ENCODE data around the gene PRPF18. TPM values are rescaled to one million over a fixed set of nuclear protein-coding genes. Genes with fewer than 3 reads are reported as not detected.
A peak's percentile ranks its signal among the peaks of the same experiment; 100 is the strongest.

Gene PRPF18
- total and polyA plus RNA-seq, 7 experiments from 2014 or later = 20.2 to 42.8 (median 28.8) TPM

DNA sequence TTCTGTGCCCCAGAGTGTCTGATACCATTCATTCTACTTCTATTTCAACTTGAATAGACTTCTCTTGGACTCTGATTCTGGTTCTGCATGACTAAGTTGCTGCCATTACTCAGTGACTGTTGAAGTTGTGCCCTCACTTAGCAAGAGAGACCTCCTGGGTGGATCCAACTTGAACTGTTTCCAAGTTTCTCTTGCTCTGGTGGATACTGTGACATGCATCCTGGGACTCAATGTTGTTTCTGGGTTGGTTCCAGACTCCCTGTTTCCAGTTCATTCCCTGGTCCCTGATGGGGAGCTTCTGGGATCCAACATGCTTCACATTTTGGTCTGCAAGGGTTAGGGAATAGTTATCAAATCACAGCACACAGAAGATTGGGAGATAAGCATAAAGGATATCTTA is 26.2 kb upstream of the PRPF18 start:
- H3K27ac Mint-ChIP-seq = no peak overlapping the region
- no peaks in the 10 kb centered on the region for H3K27me3 ChIP-seq (ENCODE audit: control insufficient read depth in 2 of 2, insufficient read depth in 2 of 2, low read length in 2 of 2)
- ChIA-PET POLR2A (no interaction called here), CTCF (interaction anchor here (0.6 kb wide), 1 partner anchor 486 kb away, joined by 3 read pairs; no protein-coding TSS in a partner anchor)
- no peak for ATAC-seq
- H3K36me3 Mint-ChIP-seq = no peaks in the 10 kb centered on the region
- H3K4me3 Mint-ChIP-seq = no peak overlapping the region
- H3K4me1 Mint-ChIP-seq = peaks cover 0 to 4% (median 0%) of the 10 kb centered on the region in 7 donors
- no peaks in the 10 kb centered on the region for H3K36me3 ChIP-seq (ENCODE audit: control insufficient read depth in 2 of 3, insufficient read depth in 3 of 3, low read length in 3 of 3)
- no peaks in the 10 kb centered on the region for H3K4me1 ChIP-seq (ENCODE audit: control insufficient read depth in 2 of 2, insufficient read depth in 2 of 2, low read length in 2 of 2)
- no peaks in the 10 kb centered on the region for H3K9me3 ChIP-seq (ENCODE audit: control insufficient read depth in 2 of 3, low read length in 3 of 3)
- peaks cover 0 to 17% (median 14%) of the 10 kb centered on the region in 5 donors for H3K27me3 Mint-ChIP-seq
- H3K4me3 ChIP-seq (ENCODE audit: low read length) = no peak overlapping the region
- DNase-seq = no peak
- no peak overlapping the region for H3K27ac ChIP-seq (ENCODE audit: low read depth, low read length)
- intact Hi-C loops (cut with micrococcal nuclease) = no loop called here
- H3K9me3 Mint-ChIP-seq = peaks cover 0 to 5% (median 0%) of the 10 kb centered on the region in 11 donors

DNA sequence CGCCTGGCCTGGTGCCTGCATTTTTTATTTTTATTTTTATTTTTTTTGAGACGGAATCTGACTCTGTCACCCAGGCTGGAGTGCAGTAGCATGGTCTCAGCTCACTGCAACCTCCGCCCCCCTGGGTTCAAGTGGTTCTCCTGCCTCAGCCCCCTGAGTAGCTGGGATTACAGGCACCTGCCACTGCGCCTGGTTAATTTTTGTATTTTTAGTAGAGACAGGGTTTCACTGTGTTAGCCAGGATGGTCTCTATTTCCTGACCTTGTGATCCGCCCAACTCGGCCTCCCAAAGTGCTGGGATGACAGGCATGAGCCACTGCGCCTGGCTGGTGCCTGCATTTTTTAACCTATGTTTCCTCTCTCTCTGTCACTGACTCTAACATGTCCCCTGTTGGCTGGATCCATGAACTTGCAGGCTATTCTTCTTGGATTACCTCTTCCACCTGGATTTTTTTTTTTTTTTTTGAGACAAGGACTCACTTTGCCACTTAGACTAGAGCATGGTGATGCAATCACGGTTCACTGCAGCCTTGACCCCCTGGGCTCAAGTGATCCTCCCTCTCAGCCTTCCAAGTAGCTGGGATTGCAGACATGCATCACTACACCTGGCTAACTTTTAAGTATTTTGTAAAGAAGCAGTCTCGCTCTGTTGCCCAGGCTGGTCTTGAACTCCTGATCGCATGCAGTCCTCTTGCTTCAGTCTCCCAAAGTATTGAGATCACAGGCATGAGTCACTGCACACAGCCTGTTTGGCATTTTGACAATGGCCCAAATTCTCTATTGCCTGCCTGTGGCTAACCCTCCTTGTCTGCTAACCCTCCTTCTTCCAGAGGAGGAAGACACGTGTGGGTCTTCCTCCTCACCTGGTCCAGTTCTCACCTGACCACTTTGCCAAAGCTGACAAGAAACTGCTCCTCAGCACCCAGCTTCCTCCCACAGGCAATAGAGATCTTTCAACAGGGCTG is 23.0 kb upstream of the PRPF18 start:
- Mint-ChIP-seq H3K27ac (no peak overlapping the region), H3K9me3 (peaks cover 0 to 5% (median 0%) of the 10 kb centered on the region in 11 donors), H3K27me3 (peaks cover 5 to 24% (median 10%) of the 10 kb centered on the region in 5 donors), H3K36me3 (no peaks in the 10 kb centered on the region), H3K4me3 (no peak overlapping the region), H3K4me1 (peaks cover 0 to 3% (median 0%) of the 10 kb centered on the region in 7 donors)
- intact Hi-C loops (cut with micrococcal nuclease) = no loop called here
- Histone ChIP-seq H3K27ac (ENCODE audit: low read depth, low read length) (no peak overlapping the region), H3K4me1 (ENCODE audit: control insufficient read depth in 2 of 2, insufficient read depth in 2 of 2, low read length in 2 of 2) (no peaks in the 10 kb centered on the region), H3K9me3 (ENCODE audit: control insufficient read depth in 2 of 3, low read length in 3 of 3) (no peaks in the 10 kb centered on the region), H3K36me3 (ENCODE audit: control insufficient read depth in 2 of 3, insufficient read depth in 3 of 3, low read length in 3 of 3) (no peaks in the 10 kb centered on the region), H3K4me3 (ENCODE audit: low read length) (no peak overlapping the region), H3K27me3 (ENCODE audit: control insufficient read depth in 2 of 2, insufficient read depth in 2 of 2, low read length in 2 of 2) (no peaks in the 10 kb centered on the region)
- ChIA-PET POLR2A (no interaction called here), CTCF (interaction anchor here (0.6 kb wide), 1 partner anchor 16 kb away, joined by 3 read pairs; no protein-coding TSS in a partner anchor)
- no peak for DNase-seq
- ATAC-seq = no peak

DNA sequence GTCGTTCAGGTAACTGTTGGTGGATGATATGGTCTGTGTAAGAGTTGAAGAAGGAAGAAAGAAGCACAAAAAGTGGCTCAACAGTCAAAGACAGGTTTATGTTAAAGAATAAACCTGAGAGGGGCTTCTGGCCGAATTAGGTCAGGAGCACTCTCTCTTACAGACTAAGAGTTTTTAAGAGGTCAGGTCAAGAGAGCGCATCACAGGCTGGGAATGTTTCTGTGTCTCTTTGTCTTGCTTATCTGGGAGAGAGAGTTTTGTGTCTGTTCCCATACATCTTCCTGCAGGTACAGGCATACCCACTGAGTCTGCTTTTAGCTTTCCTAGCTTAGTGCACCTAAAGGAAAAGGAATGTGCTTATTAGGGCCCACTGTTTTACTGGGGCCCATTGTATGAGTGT is 22.2 kb upstream of the PRPF18 start:
- Histone ChIP-seq H3K4me1 (ENCODE audit: control insufficient read depth in 2 of 2, insufficient read depth in 2 of 2, low read length in 2 of 2) (no peaks in the 10 kb centered on the region), H3K27ac (ENCODE audit: low read depth, low read length) (no peak overlapping the region), H3K36me3 (ENCODE audit: control insufficient read depth in 2 of 3, insufficient read depth in 3 of 3, low read length in 3 of 3) (no peaks in the 10 kb centered on the region), H3K4me3 (ENCODE audit: low read length) (no peak overlapping the region), H3K27me3 (ENCODE audit: control insufficient read depth in 2 of 2, insufficient read depth in 2 of 2, low read length in 2 of 2) (no peaks in the 10 kb centered on the region), H3K9me3 (ENCODE audit: control insufficient read depth in 2 of 3, low read length in 3 of 3) (no peaks in the 10 kb centered on the region)
- DNase-seq (no peak), ATAC-seq (no peak)
- Mint-ChIP-seq H3K4me3 (no peak overlapping the region), H3K9me3 (peaks cover 0 to 5% (median 0%) of the 10 kb centered on the region in 11 donors), H3K27ac (no peak overlapping the region), H3K4me1 (peaks cover 0 to 3% (median 0%) of the 10 kb centered on the region in 7 donors), H3K27me3 (peaks cover 5 to 28% (median 6%) of the 10 kb centered on the region in 5 donors), H3K36me3 (no peaks in the 10 kb centered on the region)
- intact Hi-C loops (cut with micrococcal nuclease) = no loop called here
- POLR2A ChIA-PET = no interaction called here
- CTCF ChIA-PET = no interaction called here

DNA sequence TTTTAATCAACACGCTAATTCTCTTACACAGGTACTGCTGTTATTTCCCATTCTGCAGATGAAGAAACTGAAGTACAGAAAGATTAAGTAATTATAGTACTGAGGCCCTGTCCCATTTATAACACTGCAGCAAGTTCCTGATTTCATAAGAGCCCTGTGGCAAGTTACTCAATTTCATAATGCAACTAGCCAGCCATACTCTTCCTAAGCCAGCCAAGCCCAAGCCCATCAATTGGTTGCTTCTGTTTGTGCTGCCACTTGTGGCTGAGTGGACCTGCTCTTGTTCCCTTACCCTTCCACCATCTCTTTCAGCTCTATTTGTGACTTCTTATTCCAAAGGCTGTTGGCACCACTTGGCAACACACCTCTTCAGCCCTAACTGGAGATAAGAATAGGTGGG is 19.7 kb upstream of the PRPF18 start:
- H3K36me3 Mint-ChIP-seq = no peaks in the 10 kb centered on the region
- intact Hi-C loops (cut with micrococcal nuclease) = no loop called here
- peaks cover 0 to 5% (median 0%) of the 10 kb centered on the region in 11 donors for H3K9me3 Mint-ChIP-seq

DNA sequence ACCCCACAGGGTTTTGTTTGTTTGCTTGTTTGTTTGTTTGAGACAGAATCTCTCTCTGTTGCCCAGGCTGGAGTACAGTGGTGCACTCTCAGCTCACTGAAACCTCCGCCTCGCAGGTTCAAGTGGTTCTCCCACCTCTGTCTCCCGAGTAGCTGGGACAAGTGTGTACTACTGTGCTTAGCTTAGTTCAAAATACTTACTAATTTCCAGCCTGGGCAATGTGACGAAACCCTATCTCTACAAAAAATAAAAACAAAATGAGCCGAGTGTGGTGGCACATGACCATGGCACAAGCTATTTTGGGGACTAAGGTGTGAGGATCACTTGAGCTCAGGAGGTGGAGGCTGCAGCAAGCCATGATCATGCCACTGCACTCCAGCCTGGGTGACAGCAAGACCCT is 15.2 kb upstream of the PRPF18 start:
- Mint-ChIP-seq H3K4me1 (peaks cover 0 to 1% (median 0%) of the 10 kb centered on the region in 7 donors), H3K4me3 (no peak overlapping the region), H3K36me3 (peaks cover 0 to 11% (median 7%) of the 10 kb centered on the region in 5 donors), H3K27me3 (peaks cover 14 to 30% (median 22%) of the 10 kb centered on the region in 5 donors), H3K9me3 (peaks cover 0 to 20% (median 9%) of the 10 kb centered on the region in 11 donors), H3K27ac (no peak overlapping the region)
- no peak overlapping the region for H3K4me3 ChIP-seq (ENCODE audit: low read length)
- no peak for DNase-seq
- peaks cover 0 to 4% (median 0%) of the 10 kb centered on the region in 3 experiments for H3K9me3 ChIP-seq (ENCODE audit: control insufficient read depth in 2 of 3, low read length in 3 of 3)
- no peaks in the 10 kb centered on the region for H3K27me3 ChIP-seq (ENCODE audit: control insufficient read depth in 2 of 2, insufficient read depth in 2 of 2, low read length in 2 of 2)
- intact Hi-C loops (cut with micrococcal nuclease) = no loop called here
- no peak for ATAC-seq
- CTCF ChIA-PET = no interaction called here
- POLR2A ChIA-PET = no interaction called here
- H3K36me3 ChIP-seq (ENCODE audit: control insufficient read depth in 2 of 3, insufficient read depth in 3 of 3, low read length in 3 of 3) = no peaks in the 10 kb centered on the region
- H3K4me1 ChIP-seq (ENCODE audit: control insufficient read depth in 2 of 2, insufficient read depth in 2 of 2, low read length in 2 of 2) = no peaks in the 10 kb centered on the region
- H3K27ac ChIP-seq (ENCODE audit: low read depth, low read length) = no peak overlapping the region

More for the DNA sequence above, 19.7 kb upstream of the PRPF18 start:
- peaks cover 5 to 28% (median 10%) of the 10 kb centered on the region in 5 donors for H3K27me3 Mint-ChIP-seq
- ATAC-seq (peak; percentile 63), DNase-seq (no peak)
- H3K36me3 ChIP-seq (ENCODE audit: control insufficient read depth in 2 of 3, insufficient read depth in 3 of 3, low read length in 3 of 3) = no peaks in the 10 kb centered on the region
- ChIA-PET POLR2A (no interaction called here), CTCF (no interaction called here)
- no peak overlapping the region for H3K27ac ChIP-seq (ENCODE audit: low read depth, low read length)
- H3K27ac Mint-ChIP-seq = no peak overlapping the region
- H3K4me3 ChIP-seq (ENCODE audit: low read length) = no peak overlapping the region
- H3K4me1 Mint-ChIP-seq = peaks cover 0 to 3% (median 0%) of the 10 kb centered on the region in 7 donors
- H3K27me3 ChIP-seq (ENCODE audit: control insufficient read depth in 2 of 2, insufficient read depth in 2 of 2, low read length in 2 of 2) = no peaks in the 10 kb centered on the region
- H3K9me3 ChIP-seq (ENCODE audit: control insufficient read depth in 2 of 3, low read length in 3 of 3) = no peaks in the 10 kb centered on the region
- H3K4me3 Mint-ChIP-seq = no peak overlapping the region
- H3K4me1 ChIP-seq (ENCODE audit: control insufficient read depth in 2 of 2, insufficient read depth in 2 of 2, low read length in 2 of 2) = no peaks in the 10 kb centered on the region

DNA sequence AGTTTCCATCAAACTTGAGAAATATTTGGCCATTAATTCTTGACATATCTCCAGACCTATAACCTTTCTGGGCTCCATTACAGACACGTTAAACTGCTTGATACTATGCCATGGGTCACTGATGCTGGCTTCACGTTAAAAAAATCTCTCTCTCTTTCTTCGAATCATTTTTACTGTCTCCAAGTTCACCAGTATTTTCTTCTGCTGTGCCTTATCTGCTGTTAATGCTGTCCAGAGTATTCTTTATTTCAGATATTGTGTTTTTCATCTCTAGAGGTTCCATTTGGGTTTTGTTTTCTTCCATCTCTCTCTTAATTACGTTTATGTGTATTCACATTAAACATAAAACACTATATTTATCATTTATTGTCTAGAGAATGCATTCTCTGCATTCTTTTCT is 12.8 kb upstream of the PRPF18 start:
- POLR2A ChIA-PET = no interaction called here
- Mint-ChIP-seq H3K4me1 (no peaks in the 10 kb centered on the region), H3K36me3 (peaks cover 0 to 11% (median 7%) of the 10 kb centered on the region in 5 donors), H3K27me3 (peaks cover 16 to 38% (median 24%) of the 10 kb centered on the region in 5 donors), H3K9me3 (peaks cover 0 to 20% (median 9%) of the 10 kb centered on the region in 11 donors), H3K27ac (no peak overlapping the region), H3K4me3 (no peak overlapping the region)
- no peak overlapping the region for H3K4me3 ChIP-seq (ENCODE audit: low read length)
- no peaks in the 10 kb centered on the region for H3K36me3 ChIP-seq (ENCODE audit: control insufficient read depth in 2 of 3, insufficient read depth in 3 of 3, low read length in 3 of 3)
- CTCF ChIA-PET = no interaction called here
- intact Hi-C loops (cut with micrococcal nuclease) = no loop called here
- ATAC-seq (no peak), DNase-seq (no peak)
- no peaks in the 10 kb centered on the region for H3K27me3 ChIP-seq (ENCODE audit: control insufficient read depth in 2 of 2, insufficient read depth in 2 of 2, low read length in 2 of 2)
- H3K4me1 ChIP-seq (ENCODE audit: control insufficient read depth in 2 of 2, insufficient read depth in 2 of 2, low read length in 2 of 2) = no peaks in the 10 kb centered on the region
- no peak overlapping the region for H3K27ac ChIP-seq (ENCODE audit: low read depth, low read length)
- peaks cover 0 to 4% (median 0%) of the 10 kb centered on the region in 3 experiments for H3K9me3 ChIP-seq (ENCODE audit: control insufficient read depth in 2 of 3, low read length in 3 of 3)

All from naive thymus-derived CD4-positive, alpha-beta T cell (primary cell).